GM18867 (cell line): ENCODE results near the gene RCHY1.
"Not testable (repeated sequence)": the region's sequence is repeated elsewhere in the genome, so short reads cannot be mapped to it uniquely, and the experiment has no call there.

ENCODE experiments used
- ATAC-seq: cut with Tn5 transposase; IDR thresholded peaks from one replicate; pipeline ENCODE4 v1.9.1; 2021; ENCODE audit warnings: mild to moderate bottlenecking, moderate library complexity; ENCODE audit not compliant: unreplicated experiment

The RCHY1 gene

GRCh38 chr4:75519452-75519851 lies 5.2 kb upstream of the RCHY1 start:
- ATAC-seq: not testable (repeated sequence)

- no peak for ATAC-seq
Measured at GRCh38 chr4:75516144-75516543, 1.9 kb upstream of the RCHY1 start.

GRCh38 chr4:75514949-75515612 lies 878 bp upstream of the RCHY1 start:
- peak; percentile 2 for ATAC-seq

- peak; percentile 0 for ATAC-seq
Measured at GRCh38 chr4:75513526-75514130, 575 bp downstream of the RCHY1 start.

GRCh38 chr4:75512386-75513211 lies 1.6 kb downstream of the RCHY1 start:
- ATAC-seq: no peak

GRCh38 chr4:75511841-75512240 lies 2.4 kb downstream of the RCHY1 start:
- no peak for ATAC-seq

- not testable (repeated sequence) for ATAC-seq
Measured at GRCh38 chr4:75509592-75509991, 4.6 kb downstream of the RCHY1 start.

GRCh38 chr4:75505630-75506029 lies 8.6 kb downstream of the RCHY1 start:
- ATAC-seq: no peak

GRCh38 chr4:75502671-75503070 lies 11.5 kb downstream of the RCHY1 start:
- ATAC-seq: no peak

GRCh38 chr4:75499900-75500299 lies 14.3 kb downstream of the RCHY1 start:
- no peak for ATAC-seq

GRCh38 chr4:75498041-75498440 lies 16.2 kb downstream of the RCHY1 start:
- no peak for ATAC-seq

- no peak for ATAC-seq
Measured at GRCh38 chr4:75497133-75497532, 17.1 kb downstream of the RCHY1 start.

- no peak for ATAC-seq
Measured at GRCh38 chr4:75496406-75496805, 17.8 kb downstream of the RCHY1 start.

GRCh38 chr4:75495476-75495875 lies 18.7 kb downstream of the RCHY1 start:
- no peak for ATAC-seq

GRCh38 chr4:75494563-75494962 lies 19.6 kb downstream of the RCHY1 start:
- ATAC-seq: no peak

- ATAC-seq: no peak
Measured at GRCh38 chr4:75490155-75490554, 24.0 kb downstream of the RCHY1 start.

- no peak for ATAC-seq
Measured at GRCh38 chr4:75484190-75484589, 30.0 kb downstream of the RCHY1 start.

GRCh38 chr4:75477201-75477600 lies 37.0 kb downstream of the RCHY1 start:
- ATAC-seq: no peak

GRCh38 chr4:75470738-75471137 lies 43.5 kb downstream of the RCHY1 start:
- no peak for ATAC-seq

GRCh38 chr4:75469896-75470295 lies 44.3 kb downstream of the RCHY1 start:
- no peak for ATAC-seq

- ATAC-seq: no peak
Measured at GRCh38 chr4:75457365-75457764, 56.8 kb downstream of the RCHY1 start.

GRCh38 chr4:75434105-75434504 lies 80.1 kb downstream of the RCHY1 start:
- no peak for ATAC-seq
